Measurements from ENCODE around the gene SLC6A1.

SLC6A1 gene

GRCh38 chr3:10988991-10989484 is 3.5 kb upstream of the SLC6A1 start:
- no peak overlapping the region for H3K4me3 ChIP-seq (replicated peaks in 1 of 2; ENCODE audit: low read depth in 2 of 2, low read length in 2 of 2)
- no peak for DNase-seq (ENCODE audit: low read depth in 2 of 2)
- no peak for TF ChIP-seq CTCF (IDR thresholded peaks at IDR 0.05; ENCODE audit: low read depth, low read length)

- DNase-seq (ENCODE audit: low read depth in 2 of 2) = no peak
- no peak overlapping the region for H3K4me3 ChIP-seq (replicated peaks in 1 of 2; ENCODE audit: low read depth in 2 of 2, low read length in 2 of 2)
- TF ChIP-seq CTCF (IDR thresholded peaks at IDR 0.05; ENCODE audit: low read depth, low read length) = no peak
Observed at GRCh38 chr3:10992943-10993728, 588 bp downstream of the SLC6A1 start.

- DNase-seq (ENCODE audit: low read depth in 2 of 2) = no peak
- H3K4me3 ChIP-seq (replicated peaks in 1 of 2; ENCODE audit: low read depth in 2 of 2, low read length in 2 of 2) = no peak overlapping the region
- no peak for TF ChIP-seq CTCF (IDR thresholded peaks at IDR 0.05; ENCODE audit: low read depth, low read length)
Observed at GRCh38 chr3:10993729-10994065, 1.1 kb downstream of the SLC6A1 start.

- DNase-seq (ENCODE audit: low read depth in 2 of 2) = no peak
- TF ChIP-seq CTCF (IDR thresholded peaks at IDR 0.05; ENCODE audit: low read depth, low read length) = no peak
- no peak overlapping the region for H3K4me3 ChIP-seq (replicated peaks in 1 of 2; ENCODE audit: low read depth in 2 of 2, low read length in 2 of 2)
Observed at GRCh38 chr3:10994306-10994705, 1.8 kb downstream of the SLC6A1 start.

GRCh38 chr3:10995871-10996270 is 3.3 kb downstream of the SLC6A1 start:
- DNase-seq (ENCODE audit: low read depth in 2 of 2) = no peak
- no peak for TF ChIP-seq CTCF (IDR thresholded peaks at IDR 0.05; ENCODE audit: low read depth, low read length)
- no peak overlapping the region for H3K4me3 ChIP-seq (replicated peaks in 1 of 2; ENCODE audit: low read depth in 2 of 2, low read length in 2 of 2)

GRCh38 chr3:10996345-10997013 is 3.9 kb downstream of the SLC6A1 start:
- DNase-seq (ENCODE audit: low read depth in 2 of 2) = no peak
- no peak overlapping the region for H3K4me3 ChIP-seq (replicated peaks in 1 of 2; ENCODE audit: low read depth in 2 of 2, low read length in 2 of 2)
- TF ChIP-seq CTCF (IDR thresholded peaks at IDR 0.05; ENCODE audit: low read depth, low read length) = no peak

Data from cardiac fibroblast (primary cell).